HepG2 (cell line): ENCODE measurements around the gene ZDHHC16. TPM values are rescaled to one million over a fixed set of nuclear protein-coding genes. Genes with fewer than 3 reads are reported as not detected.

Experiments
- ASH2L ChIP-seq: fragments of 300-600, 200-600 bp; sonication (generic); IDR thresholded peaks from 2 replicates; pipeline ENCODE4 v1.7.0; 2017; ENCODE audit warnings: low read depth, mild to moderate bottlenecking, moderate library complexity, mixed read lengths, low read length; ENCODE audit not compliant: insufficient read length
- DNMT3B ChIP-seq: conservative IDR thresholded peaks from 2 replicates; pipeline ENCODE4 v1.6.1; 2016; ENCODE audit warnings: missing biosample characterization, control low read depth
- ERF ChIP-seq: IDR thresholded peaks from 2 replicates; pipeline ENCODE4 v1.6.1; 2018; ENCODE audit warnings: missing biosample characterization, missing genetic modification reagents
- HHEX ChIP-seq: IDR thresholded peaks from 2 replicates; pipeline ENCODE4 v1.6.1; 2016; ENCODE audit warnings: control low read depth
- HOXA5 ChIP-seq: sonication (generic); formaldehyde crosslinking; IDR thresholded peaks from 2 replicates; pipeline ENCODE4 v1.4.0; 2020; ENCODE audit warnings: missing genetic modification reagents
- HOXA9 ChIP-seq: sonication (generic); formaldehyde crosslinking; IDR thresholded peaks from 2 replicates; pipeline ENCODE4 v1.8.1; 2022; ENCODE audit warnings: missing genetic modification reagents, mild to moderate bottlenecking, moderate library complexity, borderline replicate concordance
- MXD4 ChIP-seq: IDR thresholded peaks from 2 replicates; pipeline ENCODE4 v1.6.1; 2016; ENCODE audit warnings: mild to moderate bottlenecking, missing biosample characterization, missing genetic modification reagents
- NFYC ChIP-seq: IDR thresholded peaks from 2 replicates; pipeline ENCODE4 v1.6.1; 2016; ENCODE audit warnings: missing genetic modification reagents, missing compliant biosample characterization
- PITX1 ChIP-seq: sonication (generic); formaldehyde crosslinking; IDR thresholded peaks from 2 replicates; pipeline ENCODE4 v1.5.1; 2020; ENCODE audit warnings: mild to moderate bottlenecking, missing genetic modification reagents
- PREB ChIP-seq: sonication (generic); formaldehyde crosslinking; IDR thresholded peaks from 2 replicates; pipeline ENCODE4 v1.4.0; 2020; ENCODE audit warnings: missing genetic modification reagents
- SKI ChIP-seq: fragments of 450-650 bp; IDR thresholded peaks from one replicate; pipeline ENCODE4 v1.6.1; 2018; ENCODE audit warnings: mild to moderate bottlenecking; ENCODE audit not compliant: partially characterized antibody
- SMC3 ChIP-seq: IDR thresholded peaks from 2 replicates; pipeline ENCODE4 v1.6.1; 2011; ENCODE audit warnings: low read length, improper control_type of control experiment
- TCF7 ChIP-seq: sonication (generic); IDR thresholded peaks from 2 replicates; pipeline ENCODE4 v1.6.1; 2016; ENCODE audit warnings: antibody characterized with exemption, low read depth
- ZBED4 ChIP-seq: sonication (generic); formaldehyde crosslinking; IDR thresholded peaks from 2 replicates; pipeline ENCODE4 v1.4.0; 2020; ENCODE audit warnings: missing genetic modification reagents, borderline replicate concordance
- ZBTB1 ChIP-seq: sonication (generic); formaldehyde crosslinking; IDR thresholded peaks from 2 replicates; pipeline ENCODE4 v1.4.0; 2020; ENCODE audit warnings: missing genetic modification reagents, borderline replicate concordance
- ZFX ChIP-seq: sonication (generic); formaldehyde crosslinking; IDR thresholded peaks from 2 replicates; pipeline ENCODE4 v1.4.0; 2020; ENCODE audit warnings: mild to moderate bottlenecking, low read depth, missing genetic modification reagents, moderate library complexity
- ZNF260 ChIP-seq: sonication (generic); formaldehyde crosslinking; IDR thresholded peaks from 2 replicates; pipeline ENCODE4 v1.4.0; 2020; ENCODE audit warnings: missing genetic modification reagents, low read depth, mild to moderate bottlenecking, borderline replicate concordance
- ZNF317 ChIP-seq: sonication (generic); formaldehyde crosslinking; IDR thresholded peaks from 2 replicates; pipeline ENCODE4 v1.5.0; 2020; ENCODE audit warnings: mild to moderate bottlenecking, missing genetic modification reagents
- ZNF33B ChIP-seq: sonication (generic); formaldehyde crosslinking; IDR thresholded peaks from 2 replicates; pipeline ENCODE4 v1.5.1; 2020; ENCODE audit warnings: mild to moderate bottlenecking, missing genetic modification reagents
- ZNF549 ChIP-seq: sonication (generic); formaldehyde crosslinking; IDR thresholded peaks from 2 replicates; pipeline ENCODE4 v1.5.0; 2020; ENCODE audit warnings: missing genetic modification reagents
- ZNF660 ChIP-seq: sonication (generic); formaldehyde crosslinking; IDR thresholded peaks from 2 replicates; pipeline ENCODE4 v1.5.1; 2020; ENCODE audit warnings: mild to moderate bottlenecking, low read depth, missing genetic modification reagents, borderline replicate concordance
- ZNF724P ChIP-seq: sonication (generic); formaldehyde crosslinking; IDR thresholded peaks from 2 replicates; pipeline ENCODE4 v1.8.0; 2022; ENCODE audit warnings: missing genetic modification reagents, borderline replicate concordance
- ZNF850 ChIP-seq: sonication (generic); formaldehyde crosslinking; conservative IDR thresholded peaks from 2 replicates; pipeline ENCODE4 v1.9.0; 2021; ENCODE audit warnings: mild to moderate bottlenecking, missing genetic modification reagents
- ZSCAN12 ChIP-seq: sonication (generic); formaldehyde crosslinking; IDR thresholded peaks from 2 replicates; pipeline ENCODE4 v1.9.0; 2021; ENCODE audit warnings: mild to moderate bottlenecking, missing genetic modification reagents
- polyA plus RNA-seq, 8 experiments: library from polyadenylated mRNA; depleted of rRNA in 3 of 8; stranded (reverse) in 7 of 8; unstranded in 1 of 8; fragments of >200 nt; fragmentation: Illumina TruSeq in 4 of 8; extraction: Trizol in 4 of 8; gene quantifications; 2 replicates each; pipeline versions ENCODE4 v1.2.1 to v1.2.3, GENCODE V29; 2011 to 2016; ENCODE audit warnings: low read depth in 4 of 8, missing spikeins in 1 of 8, mixed read lengths in 1 of 8; ENCODE audit not compliant: insufficient read depth in 1 of 8
- total RNA-seq, 5 experiments: library from RNA; depleted of rRNA; stranded (reverse); fragments of >200 nt; fragmentation: Illumina TruSeq; extraction: Trizol; gene quantifications; 2 replicates each; pipeline ENCODE4 v1.2.3, GENCODE V29; 2016; ENCODE audit warnings: low read depth in 1 of 5
- TF ChIP-seq, protein P1 (sequence below): sonication (generic); formaldehyde crosslinking; IDR thresholded peaks from 2 replicates; pipeline ENCODE4 v1.8.0; 2022; ENCODE audit warnings: mild to moderate bottlenecking, missing genetic modification reagents, borderline replicate concordance

ZDHHC16 gene
- total and polyA plus RNA-seq, 2 of the 13 experiments (the other 11 are each of a cell fraction or from before 2014, with no cell fraction given): 40.8 to 41.8 TPM

DNA sequence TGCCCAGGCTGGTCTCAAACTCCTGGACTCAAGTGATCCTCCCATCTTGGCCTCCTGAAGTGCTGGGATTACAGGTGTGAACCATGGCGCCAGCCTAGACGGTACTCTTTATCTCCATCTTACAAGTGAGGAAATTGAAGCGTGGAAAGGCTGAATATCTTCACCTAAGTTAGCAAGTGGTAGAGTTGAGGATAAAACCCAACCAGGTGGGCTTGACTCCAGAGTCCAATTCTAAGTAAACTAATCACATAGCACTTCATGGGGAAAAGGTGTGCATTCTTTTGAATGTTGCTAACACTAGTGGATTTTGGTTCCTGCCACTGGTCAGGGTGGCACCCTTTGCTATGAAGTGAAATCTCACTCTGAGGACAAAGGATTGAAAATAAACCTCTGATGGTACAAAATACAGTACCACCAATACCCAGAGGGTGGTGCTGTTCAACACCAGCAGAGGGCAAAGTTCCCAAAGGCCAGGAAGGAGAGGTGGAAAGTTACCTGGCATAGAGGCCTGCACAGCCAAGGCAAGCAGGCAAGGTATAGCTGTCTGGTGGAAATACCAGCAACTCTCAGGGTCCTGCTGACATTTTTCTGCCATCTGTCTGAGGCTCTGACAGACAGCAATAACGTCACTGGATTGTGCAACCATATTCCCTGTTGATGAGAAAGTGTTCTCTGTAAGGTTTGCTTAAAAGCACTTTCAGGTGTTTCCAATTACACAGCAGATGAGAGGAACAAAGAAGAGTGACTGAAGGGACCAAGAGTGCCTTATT lies 17.6 kb downstream of the ZDHHC16 start (continued):
- TF ChIP-seq, protein P1, sequence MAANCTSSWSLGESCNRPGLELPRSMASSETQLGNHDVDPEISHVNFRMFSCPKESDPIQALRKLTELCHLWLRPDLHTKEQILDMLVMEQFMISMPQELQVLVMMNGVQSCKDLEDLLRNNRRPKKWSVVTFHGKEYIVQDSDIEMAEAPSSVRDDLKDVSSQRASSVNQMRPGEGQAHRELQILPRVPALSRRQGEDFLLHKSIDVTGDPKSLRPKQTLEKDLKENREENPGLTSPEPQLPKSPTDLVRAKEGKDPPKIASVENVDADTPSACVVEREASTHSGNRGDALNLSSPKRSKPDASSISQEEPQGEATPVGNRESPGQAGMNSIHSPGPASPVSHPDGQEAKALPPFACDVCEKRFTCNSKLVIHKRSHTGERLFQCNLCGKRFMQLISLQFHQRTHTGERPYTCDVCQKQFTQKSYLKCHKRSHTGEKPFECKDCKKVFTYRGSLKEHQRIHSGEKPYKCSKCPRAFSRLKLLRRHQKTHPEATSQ: 0 out of 2 replicates have a peak, but pooled peaks have one; percentile 19
- TF ChIP-seq ZBED4 (CRISPR knock-in tag): peak; percentile 62; the same call in 1 of the 2 replicates
- peak; percentile 41; the same call in 1 of the 2 replicates for TF ChIP-seq ERF (CRISPR knock-in tag)
- TF ChIP-seq NFYC (CRISPR knock-in tag): no peak
- TF ChIP-seq ZNF724P (CRISPR knock-in tag): no peak
- TF ChIP-seq DNMT3B (CRISPR knock-in tag): 0 out of 2 replicates have a peak, but pooled peaks have one; percentile 25
- no peak for TF ChIP-seq ZNF33B (CRISPR knock-in tag)
- TF ChIP-seq HHEX (CRISPR knock-in tag): no peak
- TF ChIP-seq ZNF660 (CRISPR knock-in tag): no peak
- no peak for TF ChIP-seq ZNF260 (CRISPR knock-in tag)
- TF ChIP-seq SMC3: peak; percentile 89
- no peak for TF ChIP-seq ZNF549 (CRISPR knock-in tag)
- no peak for TF ChIP-seq ZNF850 (CRISPR knock-in tag)
- no peak for TF ChIP-seq HOXA9
- no peak for TF ChIP-seq ASH2L
- no peak for TF ChIP-seq PREB (CRISPR knock-in tag)
- no peak for TF ChIP-seq SKI
- TF ChIP-seq HOXA5 (CRISPR knock-in tag): no peak
- no peak for TF ChIP-seq ZNF317
- TF ChIP-seq PITX1 (CRISPR knock-in tag): no peak
- TF ChIP-seq MXD4 (CRISPR knock-in tag): no peak
- TF ChIP-seq ZFX (CRISPR knock-in tag): peak; percentile 88
- no peak for TF ChIP-seq ZBTB1 (CRISPR knock-in tag)
- TF ChIP-seq ZSCAN12 (CRISPR knock-in tag): no peak
- no peak for TF ChIP-seq TCF7
